ENCODE data around the gene ORMDL3. TPM values are rescaled to one million over a fixed set of nuclear protein-coding genes. Genes with fewer than 3 reads are reported as not detected.
A peak's percentile ranks its signal among the peaks of the same experiment; 100 is the strongest.

Gene ORMDL3
- total RNA-seq, 2 experiments from 2014 or later, result 62.6 to 65.9 TPM

GRCh38 chr17:39898088-39898487 is 29.3 kb downstream of the ORMDL3 start:
- no peak for DNase-seq (ENCODE audit: low spot score)
- no peak overlapping the region for H3K27ac ChIP-seq (ENCODE audit: low read depth, low read length, poor library complexity, severe bottlenecking)
- H3K4me2 ChIP-seq (ENCODE audit: low read length), result no peak overlapping the region
- no peaks in the 10 kb centered on the region for H4K20me1 ChIP-seq (ENCODE audit: insufficient read depth, low read length)
- no peak overlapping the region for H2AFZ ChIP-seq (ENCODE audit: low read length)
- TF ChIP-seq EZH2phosphoT487 (IDR thresholded peaks at IDR 0.05; ENCODE audit: borderline replicate concordance, low read depth, low read length), result no peak
- no peak for TF ChIP-seq CTCF (conservative IDR thresholded peaks at IDR 0.05; ENCODE audit: low read length)
- CTCF ChIA-PET (ENCODE audit: unreplicated experiment), result no interaction called here
- intact Hi-C loops (cut with micrococcal nuclease; ENCODE audit: unreplicated experiment), result no loop called here
- 0 out of 2 replicates have a peak, but pooled peaks cover 4% of the 10 kb centered on the region for H3K9me3 ChIP-seq (ENCODE audit: low read length)
- H3K36me3 ChIP-seq (ENCODE audit: insufficient read depth, low read length), result peaks cover 16% of the 10 kb centered on the region
- H3K79me2 ChIP-seq (ENCODE audit: insufficient read depth, low read depth, low read length), result no peaks in the 10 kb centered on the region
- H3K9me2 ChIP-seq (ENCODE audit: insufficient read depth, low read length), result no peaks in the 10 kb centered on the region
- no TSS peak for BruUV-seq (replicated peaks)
- H3K4me3 ChIP-seq (ENCODE audit: low read depth, low read length, poor library complexity, severe bottlenecking), result no peak overlapping the region
- POLR2A ChIA-PET, result no interaction called here
- peaks cover 28% of the 10 kb centered on the region for H3K4me1 ChIP-seq (ENCODE audit: insufficient read depth, low read length, poor library complexity, severe bottlenecking)

GRCh38 chr17:39894681-39895376 is 32.6 kb downstream of the ORMDL3 start:
- no TSS peak for BruUV-seq (replicated peaks)
- H2AFZ ChIP-seq (ENCODE audit: low read length), result peak overlapping the region; percentile 95
- POLR2A ChIA-PET, result interaction anchor here (0.9 to 3.6 kb wide), 8 partner anchors 11 to 84 kb away, joined by 3 to 22 read pairs (median 5); no protein-coding TSS in a partner anchor

More at GRCh38 chr17:39894681-39895376, 32.6 kb downstream of the ORMDL3 start:
- Histone ChIP-seq H3K4me1 (ENCODE audit: insufficient read depth, low read length, poor library complexity, severe bottlenecking) (peaks cover 28% of the 10 kb centered on the region), H3K27ac (ENCODE audit: low read depth, low read length, poor library complexity, severe bottlenecking) (peak overlapping the region; percentile 45), H4K20me1 (ENCODE audit: insufficient read depth, low read length) (no peaks in the 10 kb centered on the region), H3K9me3 (ENCODE audit: low read length) (0 out of 2 replicates have a peak, but pooled peaks cover 4% of the 10 kb centered on the region), H3K9me2 (ENCODE audit: insufficient read depth, low read length) (no peaks in the 10 kb centered on the region), H3K79me2 (ENCODE audit: insufficient read depth, low read depth, low read length) (no peaks in the 10 kb centered on the region), H3K4me3 (ENCODE audit: low read depth, low read length, poor library complexity, severe bottlenecking) (no peak overlapping the region), H3K36me3 (ENCODE audit: insufficient read depth, low read length) (peaks cover 9% of the 10 kb centered on the region; the same call in 1 of the 2 replicates), H3K4me2 (ENCODE audit: low read length) (peak overlapping the region; percentile 47)
- TF ChIP-seq EZH2phosphoT487 (IDR thresholded peaks at IDR 0.05; ENCODE audit: borderline replicate concordance, low read depth, low read length) (no peak), CTCF (conservative IDR thresholded peaks at IDR 0.05; ENCODE audit: low read length) (no peak)
- intact Hi-C loops (cut with micrococcal nuclease; ENCODE audit: unreplicated experiment), result no loop called here
- DNase-seq (ENCODE audit: low spot score), result peak; percentile 60
- CTCF ChIA-PET (ENCODE audit: unreplicated experiment), result no interaction called here
